HEK293 (cell line): ENCODE results near the gene JPH2.

Source experiments
- CTCF ChIA-PET: fragments of 350-600 bp; formaldehyde crosslinking; extraction: SDS; loops from one replicate; lab custom pipeline; 2021; ENCODE audit warnings: antibody characterized with exemption; lab: Yijun Ruan, JAX
- POLR2A ChIA-PET: fragments of 300-600 bp; formaldehyde crosslinking; extraction: SDS; loops from one replicate; lab custom pipeline; 2020; ENCODE audit warnings: antibody characterized with exemption, inconsistent platforms; lab: Yijun Ruan, JAX
- H3K27ac ChIP-seq: fragments of 200-500 bp; sonication (Bioruptor generic); 2 replicates; pipeline ENCODE4 v1.5.1; 2014; ENCODE audit warnings: low read depth, low read length, control low read depth, inconsistent platforms; ENCODE audit errors: extremely low read depth
- H3K36me3 ChIP-seq, 2 experiments: fragments of 200-500 bp in 1 of 2; sonication (Bioruptor generic) in 1 of 2; 1 replicate in 1 of 2; 2 replicates in 1 of 2; pipeline ENCODE4 v1.5.1; 2014 to 2017; ENCODE audit warnings: inconsistent platforms in 2 of 2, low read length in 2 of 2; ENCODE audit not compliant: control insufficient read depth in 2 of 2, insufficient read depth in 1 of 2
- H3K4me1 ChIP-seq: fragments of 200-500 bp; sonication (Bioruptor generic); 2 replicates; pipeline ENCODE4 v1.5.1; 2014; ENCODE audit warnings: mild to moderate bottlenecking, low read length, inconsistent platforms; ENCODE audit not compliant: control insufficient read depth, insufficient read depth
- H3K4me3 ChIP-seq: 2 replicates; pipeline ENCODE4 v1.5.1; 2011; ENCODE audit warnings: low read depth, mild to moderate bottlenecking, control low read depth, low read length, moderate library complexity
- H3K9me3 ChIP-seq: fragments of 200-500 bp; sonication (Bioruptor generic); 2 replicates; pipeline ENCODE4 v1.5.1; 2014; ENCODE audit warnings: low read depth, low read length, inconsistent platforms; ENCODE audit not compliant: control insufficient read depth, insufficient read depth
- EGR2 ChIP-seq: fragments of 450-650 bp; formaldehyde crosslinking; IDR thresholded peaks from 2 replicates; pipeline ENCODE4 v1.5.1; 2016; ENCODE audit warnings: low read depth, missing biosample characterization, missing genetic modification characterization
- HOXC10 ChIP-seq: sonication (generic); formaldehyde crosslinking; IDR thresholded peaks from 2 replicates; pipeline ENCODE4 v1.8.1; 2023; ENCODE audit warnings: mild to moderate bottlenecking, missing genetic modification reagents
- IKZF3 ChIP-seq: fragments of 450-650 bp; IDR thresholded peaks from 2 replicates; pipeline ENCODE4 v1.5.0; 2018; ENCODE audit warnings: missing biosample characterization, mild to moderate bottlenecking, missing genetic modification characterization, moderate library complexity
- KLF17 ChIP-seq: fragments of 450-650 bp; formaldehyde crosslinking; IDR thresholded peaks from 2 replicates; pipeline ENCODE4 v1.5.1; 2016; ENCODE audit warnings: missing biosample characterization, missing genetic modification characterization
- MZF1 ChIP-seq: fragments of 450-650 bp; formaldehyde crosslinking; IDR thresholded peaks from 2 replicates; pipeline ENCODE4 v1.5.1; 2017; ENCODE audit warnings: missing biosample characterization, missing genetic modification characterization, borderline replicate concordance
- PRDM1 ChIP-seq: fragments of 450-650 bp; formaldehyde crosslinking; IDR thresholded peaks from 2 replicates; pipeline ENCODE4; 2016; ENCODE audit warnings: missing biosample characterization, missing genetic modification characterization
- ZNF132 ChIP-seq: fragments of 450-650 bp; formaldehyde crosslinking; IDR thresholded peaks from 2 replicates; pipeline ENCODE4 v1.5.1; 2017; ENCODE audit warnings: missing biosample characterization, missing genetic modification characterization, borderline replicate concordance
- ZNF157 ChIP-seq: fragments of 450-650 bp; formaldehyde crosslinking; IDR thresholded peaks from 2 replicates; pipeline ENCODE4 v1.5.1; 2016; ENCODE audit warnings: missing biosample characterization, missing genetic modification characterization
- ZNF350 ChIP-seq: fragments of 450-650 bp; formaldehyde crosslinking; IDR thresholded peaks from 2 replicates; pipeline ENCODE4 v1.5.0; 2017; ENCODE audit warnings: missing biosample characterization, mild to moderate bottlenecking, missing genetic modification characterization
- ZNF37A ChIP-seq: fragments of 450-650 bp; IDR thresholded peaks from 2 replicates; pipeline ENCODE4 v1.5.1; 2018; ENCODE audit warnings: missing biosample characterization, missing genetic modification characterization
- ZNF433 ChIP-seq: fragments of 450-650 bp; formaldehyde crosslinking; IDR thresholded peaks from 2 replicates; pipeline ENCODE4 v1.5.1; 2016; ENCODE audit warnings: missing biosample characterization, missing genetic modification characterization, low read depth
- ZNF621 ChIP-seq: fragments of 450-650 bp; formaldehyde crosslinking; IDR thresholded peaks from 2 replicates; pipeline ENCODE4 v1.5.1; 2017; ENCODE audit warnings: missing biosample characterization, missing genetic modification characterization
- ZNF670 ChIP-seq: fragments of 450-650 bp; formaldehyde crosslinking; IDR thresholded peaks from 2 replicates; pipeline ENCODE4 v1.5.1; 2016; ENCODE audit warnings: missing biosample characterization, missing genetic modification characterization, low read depth
- ZNF837 ChIP-seq: fragments of 450-650 bp; formaldehyde crosslinking; IDR thresholded peaks from 2 replicates; pipeline ENCODE4 v1.5.1; 2016; ENCODE audit warnings: missing biosample characterization, missing genetic modification characterization
- ZSCAN23 ChIP-seq: fragments of 450-650 bp; formaldehyde crosslinking; IDR thresholded peaks from 2 replicates; pipeline ENCODE4 v1.5.1; 2016; ENCODE audit warnings: missing biosample characterization, missing genetic modification characterization
- ZSCAN4 ChIP-seq: fragments of 450-650 bp; formaldehyde crosslinking; IDR thresholded peaks from 2 replicates; pipeline ENCODE4 v1.5.1; 2017; ENCODE audit warnings: missing biosample characterization, missing genetic modification characterization
- TF ChIP-seq, protein P1 (sequence below): fragments of 450-650 bp; formaldehyde crosslinking; IDR thresholded peaks from 2 replicates; pipeline ENCODE4 v1.5.1; 2016; ENCODE audit warnings: missing biosample characterization, missing genetic modification characterization, borderline replicate concordance
- TF ChIP-seq, protein P2 (sequence below): fragments of 450-650 bp; formaldehyde crosslinking; IDR thresholded peaks from 2 replicates; pipeline ENCODE4 v1.5.1; 2016; ENCODE audit warnings: missing biosample characterization, missing genetic modification characterization
- TF ChIP-seq, protein P3 (sequence below): fragments of 450-650 bp; formaldehyde crosslinking; IDR thresholded peaks from 2 replicates; pipeline ENCODE4 v1.5.1; 2016; ENCODE audit warnings: missing biosample characterization, missing genetic modification characterization, borderline replicate concordance
- TF ChIP-seq, protein P4 (sequence below): fragments of 450-650 bp; formaldehyde crosslinking; IDR thresholded peaks from 2 replicates; pipeline ENCODE4 v1.5.1; 2016; ENCODE audit warnings: missing biosample characterization, missing genetic modification characterization

JPH2 gene

GRCh38 chr20:44203161-44203560, 16.2 kb upstream of the JPH2 start:
- peaks cover 17% of the 10 kb centered on the region for H3K4me1 ChIP-seq
- no peak for TF ChIP-seq MZF1 (tag by site-specific recombination)
- no peak for TF ChIP-seq ZNF132 (tag by site-specific recombination)
- TF ChIP-seq PRDM1 (tag by site-specific recombination): no peak
- no peak for TF ChIP-seq KLF17 (tag by site-specific recombination)
- TF ChIP-seq ZNF837 (tag by site-specific recombination): no peak
- no peak for TF ChIP-seq ZNF350
- no peak for TF ChIP-seq EGR2
- TF ChIP-seq, protein P1, sequence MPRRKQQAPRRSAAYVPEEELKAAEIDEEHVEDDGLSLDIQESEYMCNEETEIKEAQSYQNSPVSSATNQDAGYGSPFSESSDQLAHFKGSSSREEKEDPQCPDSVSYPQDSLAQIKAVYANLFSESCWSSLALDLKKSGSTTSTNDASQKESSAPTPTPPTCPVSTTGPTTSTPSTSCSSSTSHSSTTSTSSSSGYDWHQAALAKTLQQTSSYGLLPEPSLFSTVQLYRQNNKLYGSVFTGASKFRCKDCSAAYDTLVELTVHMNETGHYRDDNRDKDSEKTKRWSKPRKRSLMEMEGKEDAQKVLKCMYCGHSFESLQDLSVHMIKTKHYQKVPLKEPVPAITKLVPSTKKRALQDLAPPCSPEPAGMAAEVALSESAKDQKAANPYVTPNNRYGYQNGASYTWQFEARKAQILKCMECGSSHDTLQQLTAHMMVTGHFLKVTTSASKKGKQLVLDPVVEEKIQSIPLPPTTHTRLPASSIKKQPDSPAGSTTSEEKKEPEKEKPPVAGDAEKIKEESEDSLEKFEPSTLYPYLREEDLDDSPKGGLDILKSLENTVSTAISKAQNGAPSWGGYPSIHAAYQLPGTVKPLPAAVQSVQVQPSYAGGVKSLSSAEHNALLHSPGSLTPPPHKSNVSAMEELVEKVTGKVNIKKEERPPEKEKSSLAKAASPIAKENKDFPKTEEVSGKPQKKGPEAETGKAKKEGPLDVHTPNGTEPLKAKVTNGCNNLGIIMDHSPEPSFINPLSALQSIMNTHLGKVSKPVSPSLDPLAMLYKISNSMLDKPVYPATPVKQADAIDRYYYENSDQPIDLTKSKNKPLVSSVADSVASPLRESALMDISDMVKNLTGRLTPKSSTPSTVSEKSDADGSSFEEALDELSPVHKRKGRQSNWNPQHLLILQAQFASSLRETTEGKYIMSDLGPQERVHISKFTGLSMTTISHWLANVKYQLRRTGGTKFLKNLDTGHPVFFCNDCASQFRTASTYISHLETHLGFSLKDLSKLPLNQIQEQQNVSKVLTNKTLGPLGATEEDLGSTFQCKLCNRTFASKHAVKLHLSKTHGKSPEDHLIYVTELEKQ: no peak
- TF ChIP-seq ZNF433: no peak
- no peak for TF ChIP-seq ZNF670 (tag by site-specific recombination)
- TF ChIP-seq IKZF3: no peak
- TF ChIP-seq ZSCAN23 (tag by site-specific recombination): no peak
- TF ChIP-seq, protein P2, sequence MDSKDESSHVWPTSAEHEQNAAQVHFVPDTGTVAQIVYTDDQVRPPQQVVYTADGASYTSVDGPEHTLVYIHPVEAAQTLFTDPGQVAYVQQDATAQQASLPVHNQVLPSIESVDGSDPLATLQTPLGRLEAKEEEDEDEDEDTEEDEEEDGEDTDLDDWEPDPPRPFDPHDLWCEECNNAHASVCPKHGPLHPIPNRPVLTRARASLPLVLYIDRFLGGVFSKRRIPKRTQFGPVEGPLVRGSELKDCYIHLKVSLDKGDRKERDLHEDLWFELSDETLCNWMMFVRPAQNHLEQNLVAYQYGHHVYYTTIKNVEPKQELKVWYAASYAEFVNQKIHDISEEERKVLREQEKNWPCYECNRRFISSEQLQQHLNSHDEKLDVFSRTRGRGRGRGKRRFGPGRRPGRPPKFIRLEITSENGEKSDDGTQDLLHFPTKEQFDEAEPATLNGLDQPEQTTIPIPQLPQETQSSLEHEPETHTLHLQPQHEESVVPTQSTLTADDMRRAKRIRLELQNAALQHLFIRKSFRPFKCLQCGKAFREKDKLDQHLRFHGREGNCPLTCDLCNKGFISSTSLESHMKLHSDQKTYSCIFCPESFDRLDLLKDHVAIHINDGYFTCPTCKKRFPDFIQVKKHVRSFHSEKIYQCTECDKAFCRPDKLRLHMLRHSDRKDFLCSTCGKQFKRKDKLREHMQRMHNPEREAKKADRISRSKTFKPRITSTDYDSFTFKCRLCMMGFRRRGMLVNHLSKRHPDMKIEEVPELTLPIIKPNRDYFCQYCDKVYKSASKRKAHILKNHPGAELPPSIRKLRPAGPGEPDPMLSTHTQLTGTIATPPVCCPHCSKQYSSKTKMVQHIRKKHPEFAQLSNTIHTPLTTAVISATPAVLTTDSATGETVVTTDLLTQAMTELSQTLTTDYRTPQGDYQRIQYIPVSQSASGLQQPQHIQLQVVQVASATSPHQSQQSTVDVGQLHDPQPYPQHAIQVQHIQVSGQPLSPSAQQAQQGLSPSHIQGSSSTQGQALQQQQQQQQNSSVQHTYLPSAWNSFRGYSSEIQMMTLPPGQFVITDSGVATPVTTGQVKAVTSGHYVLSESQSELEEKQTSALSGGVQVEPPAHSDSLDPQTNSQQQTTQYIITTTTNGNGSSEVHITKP (tag by site-specific recombination): no peak
- no peak for TF ChIP-seq HOXC10 (CRISPR knock-in tag)

DNA sequence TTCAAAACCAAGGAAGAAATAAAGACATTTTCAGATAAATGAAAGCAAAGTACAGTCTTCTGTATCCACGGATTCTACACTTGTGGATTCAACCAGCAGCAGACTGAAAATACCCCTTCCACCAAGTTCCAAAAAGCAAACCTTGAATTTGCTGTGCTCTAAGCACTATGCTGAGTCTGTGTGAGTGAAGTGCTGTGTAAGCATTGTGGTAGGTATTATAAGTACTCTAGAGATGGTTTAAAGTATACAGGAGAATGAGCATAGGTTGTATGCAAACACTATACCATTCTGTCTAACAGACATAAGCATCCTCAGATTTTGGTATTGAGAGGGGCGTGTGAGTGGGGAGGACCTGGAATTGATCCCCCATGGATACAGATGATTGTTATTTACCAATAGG, 14.0 kb upstream of the JPH2 start:
- Histone ChIP-seq H3K4me3 (no peak overlapping the region), H3K4me1 (no peaks in the 10 kb centered on the region), H3K36me3 (peaks cover 28 to 88% of the 10 kb centered on the region in 2 experiments), H3K9me3 (no peaks in the 10 kb centered on the region), H3K27ac (no peak overlapping the region)
- CTCF ChIA-PET: no interaction called here
- POLR2A ChIA-PET: no interaction called here
- no peak for TF ChIP-seq ZNF157
- TF ChIP-seq, protein P3, sequence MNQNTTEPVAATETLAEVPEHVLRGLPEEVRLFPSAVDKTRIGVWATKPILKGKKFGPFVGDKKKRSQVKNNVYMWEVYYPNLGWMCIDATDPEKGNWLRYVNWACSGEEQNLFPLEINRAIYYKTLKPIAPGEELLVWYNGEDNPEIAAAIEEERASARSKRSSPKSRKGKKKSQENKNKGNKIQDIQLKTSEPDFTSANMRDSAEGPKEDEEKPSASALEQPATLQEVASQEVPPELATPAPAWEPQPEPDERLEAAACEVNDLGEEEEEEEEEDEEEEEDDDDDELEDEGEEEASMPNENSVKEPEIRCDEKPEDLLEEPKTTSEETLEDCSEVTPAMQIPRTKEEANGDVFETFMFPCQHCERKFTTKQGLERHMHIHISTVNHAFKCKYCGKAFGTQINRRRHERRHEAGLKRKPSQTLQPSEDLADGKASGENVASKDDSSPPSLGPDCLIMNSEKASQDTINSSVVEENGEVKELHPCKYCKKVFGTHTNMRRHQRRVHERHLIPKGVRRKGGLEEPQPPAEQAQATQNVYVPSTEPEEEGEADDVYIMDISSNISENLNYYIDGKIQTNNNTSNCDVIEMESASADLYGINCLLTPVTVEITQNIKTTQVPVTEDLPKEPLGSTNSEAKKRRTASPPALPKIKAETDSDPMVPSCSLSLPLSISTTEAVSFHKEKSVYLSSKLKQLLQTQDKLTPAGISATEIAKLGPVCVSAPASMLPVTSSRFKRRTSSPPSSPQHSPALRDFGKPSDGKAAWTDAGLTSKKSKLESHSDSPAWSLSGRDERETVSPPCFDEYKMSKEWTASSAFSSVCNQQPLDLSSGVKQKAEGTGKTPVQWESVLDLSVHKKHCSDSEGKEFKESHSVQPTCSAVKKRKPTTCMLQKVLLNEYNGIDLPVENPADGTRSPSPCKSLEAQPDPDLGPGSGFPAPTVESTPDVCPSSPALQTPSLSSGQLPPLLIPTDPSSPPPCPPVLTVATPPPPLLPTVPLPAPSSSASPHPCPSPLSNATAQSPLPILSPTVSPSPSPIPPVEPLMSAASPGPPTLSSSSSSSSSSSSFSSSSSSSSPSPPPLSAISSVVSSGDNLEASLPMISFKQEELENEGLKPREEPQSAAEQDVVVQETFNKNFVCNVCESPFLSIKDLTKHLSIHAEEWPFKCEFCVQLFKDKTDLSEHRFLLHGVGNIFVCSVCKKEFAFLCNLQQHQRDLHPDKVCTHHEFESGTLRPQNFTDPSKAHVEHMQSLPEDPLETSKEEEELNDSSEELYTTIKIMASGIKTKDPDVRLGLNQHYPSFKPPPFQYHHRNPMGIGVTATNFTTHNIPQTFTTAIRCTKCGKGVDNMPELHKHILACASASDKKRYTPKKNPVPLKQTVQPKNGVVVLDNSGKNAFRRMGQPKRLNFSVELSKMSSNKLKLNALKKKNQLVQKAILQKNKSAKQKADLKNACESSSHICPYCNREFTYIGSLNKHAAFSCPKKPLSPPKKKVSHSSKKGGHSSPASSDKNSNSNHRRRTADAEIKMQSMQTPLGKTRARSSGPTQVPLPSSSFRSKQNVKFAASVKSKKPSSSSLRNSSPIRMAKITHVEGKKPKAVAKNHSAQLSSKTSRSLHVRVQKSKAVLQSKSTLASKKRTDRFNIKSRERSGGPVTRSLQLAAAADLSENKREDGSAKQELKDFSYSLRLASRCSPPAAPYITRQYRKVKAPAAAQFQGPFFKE: no peak
- TF ChIP-seq ZNF621 (tag by site-specific recombination): no peak
- TF ChIP-seq, protein P4, sequence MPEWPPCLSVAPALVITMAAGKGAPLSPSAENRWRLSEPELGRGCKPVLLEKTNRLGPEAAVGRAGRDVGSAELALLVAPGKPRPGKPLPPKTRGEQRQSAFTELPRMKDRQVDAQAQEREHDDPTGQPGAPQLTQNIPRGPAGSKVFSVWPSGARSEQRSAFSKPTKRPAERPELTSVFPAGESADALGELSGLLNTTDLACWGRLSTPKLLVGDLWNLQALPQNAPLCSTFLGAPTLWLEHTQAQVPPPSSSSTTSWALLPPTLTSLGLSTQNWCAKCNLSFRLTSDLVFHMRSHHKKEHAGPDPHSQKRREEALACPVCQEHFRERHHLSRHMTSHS (tag by site-specific recombination): no peak
- TF ChIP-seq ZSCAN4: no peak
- TF ChIP-seq ZNF37A (tag by site-specific recombination): no peak

More at GRCh38 chr20:44203161-44203560, 16.2 kb upstream of the JPH2 start:
- H3K36me3 ChIP-seq: peaks cover 33 to 72% of the 10 kb centered on the region in 2 experiments
- H3K9me3 ChIP-seq: no peaks in the 10 kb centered on the region
- ChIA-PET POLR2A (no interaction called here), CTCF (interaction anchor here (0.7 to 1.8 kb wide), 3 partner anchors 13 to 91 kb away, joined by 3 to 16 read pairs (median 4); no protein-coding TSS in a partner anchor)
- no peak overlapping the region for H3K4me3 ChIP-seq
- no peak overlapping the region for H3K27ac ChIP-seq
